ENCODE data around the gene OTUB2. TPM values are rescaled to one million over a fixed set of nuclear protein-coding genes. Genes with fewer than 3 reads are reported as not detected.

Gene OTUB2
- total and polyA plus RNA-seq, 2 donors (not counting 3 experiments of a cell fraction or from before 2014, with no cell fraction given), result 0.70 to 1.6 TPM

DNA sequence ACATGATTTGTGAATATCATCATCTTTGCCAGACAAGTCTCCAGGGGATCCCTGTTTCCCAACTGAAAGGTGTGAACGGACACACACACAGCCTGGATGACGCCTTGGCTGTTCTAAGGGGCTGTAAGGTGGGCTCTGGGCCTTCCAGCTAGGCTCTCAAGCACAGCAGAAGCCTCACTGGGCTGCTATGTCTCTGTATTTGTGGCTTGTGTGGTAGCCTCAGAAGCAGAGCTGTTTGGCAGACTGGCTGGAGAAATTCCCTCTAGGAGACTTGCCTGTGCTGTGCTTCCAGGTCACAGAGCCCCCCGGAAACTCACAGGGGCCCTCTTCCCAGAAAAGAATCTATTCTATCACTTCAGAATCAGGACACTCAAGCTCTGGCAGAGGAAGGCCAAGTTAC, 21.4 kb downstream of the OTUB2 start:
- ChIA-PET CTCF (interaction anchor here (2.0 to 7.6 kb wide), 3 partner anchors 12 to 89 kb away, joined by 6 to 133 read pairs (median 24); no protein-coding TSS in a partner anchor), POLR2A (no interaction called here)
- Histone ChIP-seq H3K27ac (ENCODE audit: insufficient read depth, low read depth, low read length) (no peak overlapping the region), H3K9me1 (replicated peaks; ENCODE audit: control insufficient read depth, extremely low read depth, insufficient read depth, low read length) (no peaks in the 10 kb centered on the region), H3K4me2 (ENCODE audit: insufficient read depth, low read length) (no peak overlapping the region), H4K20me1 (replicated peaks; ENCODE audit: control insufficient read depth, extremely low read depth, insufficient read depth, low read length) (no peaks in the 10 kb centered on the region), H3K4me3 (replicated peaks in 1 of 3; ENCODE audit: insufficient read depth in 1 of 3, low read depth in 1 of 3, low read length in 3 of 3) (no peak overlapping the region), H3K9ac (replicated peaks; ENCODE audit: extremely low read depth, insufficient read depth, low read length) (no peak overlapping the region), H3K79me2 (ENCODE audit: control insufficient read depth, insufficient read depth, low read length) (no peaks in the 10 kb centered on the region), H3K27me3 (ENCODE audit: control insufficient read depth in 2 of 2, insufficient read depth in 2 of 2, low read length in 2 of 2) (no peaks in the 10 kb centered on the region), H3K4me1 (ENCODE audit: control insufficient read depth, extremely low read depth, insufficient read depth, low read length) (peaks cover 3% of the 10 kb centered on the region), H2AFZ (ENCODE audit: low read depth, low read length) (no peak overlapping the region), H3K9me3 (replicated peaks; ENCODE audit: control insufficient read depth, insufficient read depth, low read length) (no peaks in the 10 kb centered on the region), H3K36me3 (ENCODE audit: control insufficient read depth in 2 of 2, extremely low read depth in 1 of 2, insufficient read depth in 2 of 2, low read length in 2 of 2) (peaks cover 10 to 26% of the 10 kb centered on the region in 2 experiments)
- no TSS peak for BruUV-seq (replicated peaks)
- DNase-seq (ENCODE audit: low read depth, low spot score), result no peak
- dilution Hi-C loops (cut with MboI; ENCODE audit: extremely low pct_ligation_motif_present, low sequenced_read_pairs) (no loop called here), intact Hi-C loops (cut with micrococcal nuclease) (no loop called here)
- FAIRE-seq, result no peak
- TF ChIP-seq POLR2AphosphoS5 (IDR thresholded peaks at IDR 0.05; ENCODE audit: insufficient read depth, low read depth, low read length) (no peak), POLR2A (IDR thresholded peaks at IDR 0.05; ENCODE audit: low read depth, low read length) (no peak), JUN (IDR thresholded peaks at IDR 0.05; ENCODE audit: borderline replicate concordance, insufficient read depth, insufficient read length, low read depth) (no peak), FOS (IDR thresholded peaks at IDR 0.05; ENCODE audit: borderline replicate concordance, insufficient read depth, low read length) (no peak), EZH2 (IDR thresholded peaks at IDR 0.05; ENCODE audit: borderline replicate concordance, low read depth, low read length, severe bottlenecking) (no peak), GATA2 (IDR thresholded peaks at IDR 0.05; ENCODE audit: insufficient read depth, insufficient read length, low read depth, low read length) (no peak), MYC (IDR thresholded peaks at IDR 0.05; ENCODE audit: low read depth, low read length) (no peak)
- TF ChIP-seq, protein P1, sequence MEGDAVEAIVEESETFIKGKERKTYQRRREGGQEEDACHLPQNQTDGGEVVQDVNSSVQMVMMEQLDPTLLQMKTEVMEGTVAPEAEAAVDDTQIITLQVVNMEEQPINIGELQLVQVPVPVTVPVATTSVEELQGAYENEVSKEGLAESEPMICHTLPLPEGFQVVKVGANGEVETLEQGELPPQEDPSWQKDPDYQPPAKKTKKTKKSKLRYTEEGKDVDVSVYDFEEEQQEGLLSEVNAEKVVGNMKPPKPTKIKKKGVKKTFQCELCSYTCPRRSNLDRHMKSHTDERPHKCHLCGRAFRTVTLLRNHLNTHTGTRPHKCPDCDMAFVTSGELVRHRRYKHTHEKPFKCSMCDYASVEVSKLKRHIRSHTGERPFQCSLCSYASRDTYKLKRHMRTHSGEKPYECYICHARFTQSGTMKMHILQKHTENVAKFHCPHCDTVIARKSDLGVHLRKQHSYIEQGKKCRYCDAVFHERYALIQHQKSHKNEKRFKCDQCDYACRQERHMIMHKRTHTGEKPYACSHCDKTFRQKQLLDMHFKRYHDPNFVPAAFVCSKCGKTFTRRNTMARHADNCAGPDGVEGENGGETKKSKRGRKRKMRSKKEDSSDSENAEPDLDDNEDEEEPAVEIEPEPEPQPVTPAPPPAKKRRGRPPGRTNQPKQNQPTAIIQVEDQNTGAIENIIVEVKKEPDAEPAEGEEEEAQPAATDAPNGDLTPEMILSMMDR (IDR thresholded peaks at IDR 0.05; ENCODE audit: extremely low read depth in 1 of 2, insufficient read depth in 1 of 2, low read depth in 1 of 2, low read length in 2 of 2), result no peak
- TF ChIP-seq, protein P2, sequence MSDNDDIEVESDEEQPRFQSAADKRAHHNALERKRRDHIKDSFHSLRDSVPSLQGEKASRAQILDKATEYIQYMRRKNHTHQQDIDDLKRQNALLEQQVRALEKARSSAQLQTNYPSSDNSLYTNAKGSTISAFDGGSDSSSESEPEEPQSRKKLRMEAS (IDR thresholded peaks at IDR 0.05; ENCODE audit: insufficient read depth, insufficient read length), result no peak
